ENCODE measurements around the gene RHBDD2.
A peak's percentile ranks its signal among the peaks of the same experiment; 100 is the strongest.
"Not testable (repeated sequence)": the region's sequence is repeated elsewhere in the genome, so short reads cannot be mapped to it uniquely, and the experiment has no call there.

The RHBDD2 gene

GRCh38 chr7:75878769-75879611 is at the start of gene RHBDD2:
Gene RHBDD2 (plus strand): TSS chr7:75879034. CDS start chr7:75879083, 49 bp downstream.
- DNase-seq = peak; percentile 95

DNA sequence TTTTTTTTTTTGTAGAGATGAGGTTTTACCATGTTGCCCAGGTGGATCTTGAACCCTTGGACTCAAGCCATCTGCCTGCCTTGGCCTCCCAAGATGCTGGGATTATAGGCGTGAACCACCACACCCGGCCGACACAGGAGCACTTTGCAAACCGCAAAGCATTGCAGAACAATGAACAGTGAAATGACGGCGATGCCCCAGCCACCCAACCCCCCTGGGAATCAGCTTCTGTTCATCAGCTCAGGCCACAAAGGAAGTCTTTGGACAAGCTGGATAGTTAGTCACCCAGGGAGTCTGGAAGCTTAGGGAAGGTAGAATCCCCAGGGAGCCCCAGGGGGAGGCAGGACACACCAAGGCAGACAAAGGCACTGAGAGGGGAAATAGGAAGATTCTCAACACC is 49.2 kb upstream of the RHBDD2 start:
- DNase-seq = not testable (repeated sequence)

DNA sequence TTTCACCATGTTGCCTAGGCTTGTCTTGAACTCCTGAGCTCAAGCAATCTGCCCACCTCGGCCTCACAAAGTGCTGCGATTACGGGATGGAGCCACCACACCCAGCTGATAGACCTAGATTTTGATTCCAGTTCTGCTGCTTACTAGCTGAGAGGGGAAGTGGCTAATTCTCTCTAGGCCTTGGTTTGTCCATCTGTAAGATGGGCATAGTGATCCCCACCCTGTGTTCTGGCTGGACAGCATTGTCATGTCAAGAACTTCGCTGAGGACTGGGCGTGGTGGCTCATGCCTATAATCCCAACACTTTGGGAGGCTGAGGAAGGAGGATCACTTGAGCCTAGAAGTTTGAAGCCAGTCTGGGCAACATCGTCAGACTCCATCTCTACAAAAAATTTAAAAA is 47.9 kb upstream of the RHBDD2 start:
- no peak for DNase-seq

DNA sequence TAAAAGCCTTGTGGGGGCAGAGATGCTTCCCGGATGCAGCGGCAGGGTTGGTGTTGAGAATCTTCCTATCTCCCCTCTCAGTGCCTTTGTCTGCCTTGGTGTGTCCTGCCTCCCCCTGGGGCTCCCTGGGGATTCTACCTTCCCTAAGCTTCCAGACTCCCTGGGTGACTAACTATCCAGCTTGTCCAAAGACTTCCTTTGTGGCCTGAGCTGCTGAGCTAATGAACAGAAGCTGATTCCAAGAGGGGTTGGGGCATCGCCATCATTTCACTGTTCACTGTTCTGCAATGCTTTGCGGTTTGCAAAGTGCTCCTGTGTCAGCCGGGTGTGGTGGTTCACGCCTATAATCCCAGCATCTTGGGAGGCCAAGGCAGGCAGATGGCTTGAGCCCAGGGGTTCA is 45.2 kb upstream of the RHBDD2 start:
- not testable (repeated sequence) for DNase-seq

- no peak for DNase-seq
These were observed 43.0 kb upstream of the RHBDD2 start for GRCh38 chr7:75835688-75836285.

DNA sequence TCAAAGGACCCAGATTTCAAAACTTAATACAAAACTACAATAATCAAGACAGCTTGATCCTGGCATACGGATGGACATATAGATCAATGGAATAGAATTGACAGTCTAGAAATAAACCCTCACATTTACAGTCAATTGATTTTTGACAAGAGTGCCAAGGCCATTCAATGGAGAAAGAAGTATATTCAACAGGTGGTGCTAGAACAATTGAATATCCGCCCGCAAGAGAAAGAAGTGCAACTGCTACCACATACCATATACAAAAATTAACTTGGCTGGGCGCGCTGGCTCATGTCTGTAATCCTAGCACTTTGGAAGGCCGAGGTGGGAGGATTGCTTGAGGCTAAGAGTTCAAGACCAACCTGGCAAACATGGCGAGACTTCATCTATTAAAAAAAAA is 42.0 kb upstream of the RHBDD2 start:
- no peak for DNase-seq

DNA sequence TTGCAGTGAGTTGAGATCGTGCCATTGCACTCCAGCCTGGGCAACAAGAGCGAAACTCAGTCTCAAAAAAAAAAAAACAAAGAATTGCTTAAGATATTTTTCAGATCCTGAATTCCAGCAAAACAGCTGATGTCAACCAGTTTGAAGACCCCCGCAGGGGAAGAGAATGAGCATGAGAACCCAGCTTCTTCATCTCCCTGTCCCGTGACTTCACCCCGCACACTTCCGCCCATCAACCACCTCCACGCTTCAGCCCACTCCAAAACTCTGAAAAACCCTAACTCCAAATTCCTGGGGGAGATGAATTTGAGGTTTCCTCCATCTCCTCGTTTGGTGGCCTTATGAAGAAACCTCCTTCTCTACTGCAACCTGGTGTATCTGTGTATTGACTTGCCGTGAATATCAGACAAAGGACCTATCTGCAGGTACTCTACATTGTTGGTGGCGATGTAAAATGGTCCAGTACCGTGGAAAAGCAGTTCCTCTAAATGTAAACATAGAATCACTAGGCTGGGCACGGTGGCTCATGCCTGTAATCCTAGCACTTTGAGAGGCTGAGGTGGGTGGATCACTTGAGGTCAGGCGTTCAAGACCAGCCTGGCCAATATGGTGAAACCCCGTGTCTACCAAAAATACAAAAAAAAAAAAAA is 40.4 kb upstream of the RHBDD2 start:
- not testable (repeated sequence) for DNase-seq

- DNase-seq = no peak
These were observed 38.8 kb upstream of the RHBDD2 start for GRCh38 chr7:75840029-75840428.

DNA sequence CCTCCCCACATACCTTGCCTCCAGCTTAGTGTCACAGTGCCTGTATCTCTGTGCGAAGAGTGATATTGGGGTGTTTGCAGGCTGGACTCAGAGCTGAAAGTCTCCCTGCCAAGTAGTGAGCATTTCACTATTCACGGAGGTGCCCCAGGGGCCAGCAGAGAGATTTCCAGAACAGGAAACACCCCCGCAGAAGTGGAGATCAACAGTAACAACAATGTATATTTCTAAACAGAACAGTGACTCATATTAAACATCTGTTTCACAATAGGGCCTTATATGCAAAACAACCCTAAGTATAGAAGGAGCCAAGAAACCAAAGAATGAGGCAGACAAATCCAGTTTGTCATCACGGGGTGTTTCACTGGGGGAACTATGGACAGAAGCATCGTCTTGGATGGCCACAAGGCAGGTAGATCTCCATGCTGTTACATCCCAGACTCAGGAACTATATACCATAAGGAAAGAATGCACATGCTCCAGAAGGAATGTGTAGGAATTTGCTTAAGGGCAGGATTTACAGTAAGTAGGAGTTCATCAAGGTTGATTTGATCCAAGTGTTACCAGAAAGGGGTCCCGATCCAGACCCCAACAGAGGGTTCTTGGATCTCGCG is 35.9 kb upstream of the RHBDD2 start:
- no peak for DNase-seq

DNA sequence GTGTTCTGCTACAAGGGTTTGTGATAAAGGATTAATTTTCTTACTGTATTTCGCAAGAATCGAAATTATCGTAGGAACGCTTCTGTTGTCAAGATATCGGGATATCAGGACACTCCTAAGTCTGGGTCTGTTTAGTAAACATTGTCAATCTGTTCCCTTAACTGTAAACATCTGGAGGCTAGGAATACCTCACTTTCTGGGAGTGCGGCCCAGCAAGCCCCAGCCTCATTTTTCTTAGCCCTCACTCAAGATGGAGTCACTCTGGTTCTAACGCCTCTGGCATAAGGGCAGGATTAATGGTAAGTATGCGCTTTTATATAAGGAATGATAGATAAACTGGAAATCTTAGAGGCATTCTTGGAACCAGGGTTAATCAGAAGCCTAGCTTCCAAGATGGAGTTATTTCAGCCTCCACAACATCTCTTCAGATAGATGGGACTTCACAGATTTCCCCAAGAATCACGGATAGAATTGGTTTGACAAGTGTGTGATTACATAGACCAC is 35.2 kb upstream of the RHBDD2 start:
- no peak for DNase-seq

GRCh38 chr7:75844158-75844557 is 34.7 kb upstream of the RHBDD2 start:
- DNase-seq = no peak

DNA sequence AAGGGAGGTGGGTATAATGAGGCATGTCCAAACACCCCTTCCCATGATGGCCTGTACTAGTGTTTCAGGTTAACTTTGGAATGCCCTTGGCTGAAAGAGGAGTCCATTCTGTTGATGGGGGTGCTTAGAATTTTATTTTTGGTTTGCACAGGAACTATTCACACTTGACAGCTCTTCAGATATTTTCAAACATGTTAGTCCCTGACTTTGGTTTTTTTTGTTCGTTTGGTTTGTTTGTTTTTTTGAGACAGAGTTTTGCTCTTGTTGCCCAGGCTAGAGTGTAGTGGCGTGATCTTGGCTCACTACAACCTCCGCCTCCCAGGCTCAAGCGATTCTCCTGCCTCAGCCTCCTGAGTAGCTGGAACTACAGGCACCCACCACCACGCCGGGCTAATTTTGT is 33.7 kb upstream of the RHBDD2 start:
- not testable (repeated sequence) for DNase-seq

DNA sequence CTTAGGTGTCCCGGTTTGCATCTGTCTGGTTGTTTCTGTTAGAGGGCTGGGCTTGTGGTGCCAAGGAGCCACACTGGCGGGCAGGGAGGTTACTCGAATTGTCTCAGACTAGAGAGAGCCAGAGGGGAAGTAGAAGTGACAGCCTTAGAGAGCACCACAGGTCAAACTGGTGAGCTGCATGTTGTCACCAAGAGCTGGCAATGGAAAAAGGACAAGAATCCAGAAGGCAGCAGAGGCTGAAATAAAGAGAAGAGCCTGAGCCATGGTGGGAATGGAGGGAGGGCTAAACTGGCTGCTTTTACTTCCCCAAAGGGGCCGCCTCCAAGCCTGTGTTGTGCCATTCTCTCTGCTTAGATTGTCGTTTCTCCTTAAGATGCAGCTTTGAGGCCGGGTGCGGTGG is 31.1 kb upstream of the RHBDD2 start:
- no peak for DNase-seq

- no peak for DNase-seq
These were observed 29.3 kb upstream of the RHBDD2 start for GRCh38 chr7:75849573-75849972.

DNA sequence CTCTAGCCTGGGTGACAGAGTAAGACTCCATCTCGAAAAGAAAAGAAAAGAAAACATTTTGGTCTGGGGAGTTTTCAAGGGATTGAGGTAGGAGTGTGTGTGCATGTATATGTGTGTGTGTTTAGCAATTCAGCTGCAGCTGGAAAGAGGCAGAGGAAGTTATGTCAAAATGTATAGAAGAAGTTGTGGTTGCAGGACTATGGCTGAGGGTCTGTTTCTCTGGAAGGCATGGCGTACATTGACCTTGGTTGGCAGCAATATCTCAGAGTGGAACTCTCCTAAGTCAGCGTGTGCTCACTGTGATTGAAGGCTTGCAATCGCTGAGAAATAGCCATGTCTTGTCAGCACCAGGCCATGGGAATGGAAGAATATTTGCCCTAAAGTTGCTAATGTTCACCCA is 28.6 kb upstream of the RHBDD2 start:
- no peak for DNase-seq

- no peak for DNase-seq
These were observed 24.6 kb upstream of the RHBDD2 start for GRCh38 chr7:75854233-75854632.

GRCh38 chr7:75854813-75855345 is 24.0 kb upstream of the RHBDD2 start:
- not testable (repeated sequence) for DNase-seq

DNA sequence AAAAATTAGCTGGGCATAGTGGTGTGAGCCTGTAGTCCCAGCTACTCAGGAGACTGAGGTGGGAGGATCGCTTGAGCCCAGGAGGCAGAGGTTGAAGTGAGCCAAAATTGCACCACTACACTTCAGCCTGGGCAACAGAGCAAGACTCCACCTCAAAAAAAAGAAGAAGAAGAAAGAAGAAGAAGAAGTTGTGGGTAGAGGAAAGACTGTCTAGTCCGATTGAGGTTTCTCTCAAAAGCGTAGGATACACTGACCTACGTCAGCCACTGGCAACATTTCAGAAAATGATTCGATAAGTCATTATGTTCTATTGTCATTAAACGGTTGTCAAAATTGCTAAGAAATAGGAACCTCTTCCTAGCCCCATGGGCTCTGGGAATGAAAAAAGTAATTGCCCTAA is 22.3 kb upstream of the RHBDD2 start:
- no peak for DNase-seq

- no peak for DNase-seq
These were observed 20.4 kb upstream of the RHBDD2 start for GRCh38 chr7:75858410-75858809.

GRCh38 chr7:75861636-75862035 is 17.2 kb upstream of the RHBDD2 start:
- DNase-seq = no peak

DNA sequence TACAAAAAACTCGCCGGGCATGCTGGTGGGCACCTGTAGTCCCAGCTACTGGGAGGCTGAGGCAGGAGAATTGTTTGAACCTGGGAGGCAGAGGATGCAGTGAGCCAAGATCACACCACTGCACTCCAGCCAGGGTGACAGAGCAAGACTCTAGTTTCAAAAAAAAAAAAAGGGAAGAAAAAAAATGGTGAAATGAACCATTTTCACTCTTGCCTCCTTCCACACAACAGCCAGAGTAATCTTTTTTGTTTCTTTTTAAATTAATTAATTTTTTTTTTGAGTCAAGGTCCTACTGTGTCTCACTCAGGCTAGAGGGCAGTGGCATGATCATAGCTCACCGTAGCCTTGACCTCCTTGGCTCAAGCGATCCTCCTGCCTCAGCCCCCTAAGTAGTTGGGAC is 14.6 kb upstream of the RHBDD2 start:
- not testable (repeated sequence) for DNase-seq

DNA sequence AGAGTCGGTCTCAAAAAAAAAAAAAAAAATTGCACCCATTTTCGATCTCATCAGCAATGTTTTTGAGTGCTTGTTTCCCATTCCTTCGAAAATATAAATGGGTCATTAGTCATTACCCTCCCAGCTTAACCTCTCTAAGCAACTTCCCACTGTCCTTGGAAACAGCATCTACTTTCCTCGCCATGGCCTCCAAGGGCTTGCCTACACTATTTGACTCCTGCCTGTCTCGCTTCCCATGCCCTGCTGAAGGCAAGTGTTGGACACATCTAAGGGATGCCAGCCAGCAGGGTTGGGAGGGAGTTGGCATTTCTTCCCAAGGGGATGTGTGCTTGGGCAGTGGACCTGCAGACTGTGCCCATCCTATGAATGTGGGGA is 12.7 kb upstream of the RHBDD2 start:
- DNase-seq = no peak
